GM19468 (cell line): Measurements from ENCODE around the gene HBP1.
"Not testable (repeated sequence)": the region's sequence is repeated elsewhere in the genome, so short reads cannot be mapped to it uniquely, and the experiment has no call there.

Experiments
- ATAC-seq: cut with Tn5 transposase; IDR thresholded peaks from one replicate; pipeline ENCODE4 v1.9.1; 2021; ENCODE audit warnings: mild to moderate bottlenecking, moderate library complexity, moderate number of reproducible peaks; ENCODE audit not compliant: unreplicated experiment; ENCODE audit errors: extremely low read depth

Gene HBP1

GRCh38 chr7:107220356-107220755 is 51.6 kb downstream of the HBP1 start:
- ATAC-seq, result no peak

DNA sequence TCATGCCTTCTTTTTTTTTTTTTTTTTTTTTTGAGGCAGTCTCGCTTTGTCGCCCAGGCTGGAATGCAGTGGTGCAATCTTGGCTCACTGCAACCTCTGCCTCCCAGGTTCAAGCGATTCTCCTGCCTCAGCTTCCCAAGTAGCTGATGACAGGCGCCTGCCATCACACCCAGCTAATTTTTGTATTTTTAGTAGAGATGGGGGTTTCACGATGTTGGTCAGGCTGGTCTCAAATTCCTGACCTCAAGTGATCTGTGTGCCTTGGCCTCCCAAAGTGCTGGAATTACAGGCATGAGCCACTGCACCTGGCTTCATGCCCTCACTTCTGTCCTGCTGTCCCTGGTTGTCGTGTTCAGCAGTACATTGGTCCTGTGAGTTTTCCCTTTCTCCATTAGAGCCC is 52.0 kb downstream of the HBP1 start:
- ATAC-seq, result not testable (repeated sequence)

- ATAC-seq, result no peak
Observed at GRCh38 chr7:107224374-107225223, 55.8 kb downstream of the HBP1 start.

DNA sequence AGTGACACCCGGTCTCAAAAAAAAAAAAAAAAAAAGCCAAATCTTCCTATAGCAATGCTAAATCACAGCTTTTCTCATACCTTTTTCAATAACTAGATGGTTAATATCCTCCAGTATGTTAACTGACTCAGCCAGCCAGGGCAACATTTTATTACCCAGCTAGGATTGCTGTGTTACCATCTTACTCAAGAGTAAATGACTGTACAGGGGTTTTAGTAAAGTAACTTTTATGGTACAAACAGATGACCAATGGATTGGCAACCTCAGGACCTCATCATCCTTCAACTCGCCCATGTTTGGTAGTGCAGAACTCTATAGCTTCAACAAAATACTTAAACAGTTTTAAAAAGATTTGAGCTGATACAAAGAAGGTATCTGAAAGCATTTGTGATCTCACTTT is 59.5 kb downstream of the HBP1 start:
- ATAC-seq, result no peak

DNA sequence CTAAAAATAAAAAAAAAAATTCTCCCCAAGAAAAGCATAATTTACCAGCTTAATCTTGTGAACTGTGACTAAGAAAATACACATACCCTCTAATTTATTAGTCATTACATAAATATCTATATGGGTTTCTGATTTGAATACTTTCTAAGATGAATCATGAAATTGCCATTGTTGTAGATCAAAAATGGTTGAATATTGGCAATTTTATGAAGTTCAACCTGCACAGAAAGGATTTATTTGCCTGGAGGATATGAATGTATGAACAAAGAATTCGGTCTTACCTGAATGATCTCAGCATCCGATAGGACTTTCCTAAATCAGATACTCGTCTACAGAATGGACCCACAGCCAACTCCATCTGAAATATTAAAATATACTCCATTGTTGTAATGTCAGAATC is 61.5 kb downstream of the HBP1 start:
- ATAC-seq, result no peak

DNA sequence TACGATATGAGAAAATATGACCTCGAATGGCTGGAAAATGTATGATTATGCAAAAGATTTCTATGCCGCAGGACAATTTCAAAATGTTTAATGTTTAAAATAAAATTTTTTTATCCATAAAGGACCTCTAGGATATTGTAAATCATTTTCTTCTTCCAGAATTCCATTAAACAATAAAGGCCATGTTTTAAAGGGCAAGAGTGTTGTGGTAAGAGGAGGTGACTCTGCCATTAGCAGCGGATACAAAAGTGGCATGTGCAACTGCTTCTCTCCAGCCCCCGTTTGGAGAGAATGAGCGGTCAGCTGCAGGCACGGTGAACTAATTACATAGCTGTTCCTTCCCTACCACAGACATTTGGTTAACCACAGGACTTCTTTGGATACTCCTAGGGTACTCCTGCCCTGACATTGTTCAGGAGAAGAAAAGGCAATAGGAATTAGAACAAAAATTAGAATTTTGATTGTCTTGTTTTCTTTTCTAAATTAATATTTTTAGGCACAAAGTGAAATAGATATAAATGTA is 63.8 kb downstream of the HBP1 start:
- ATAC-seq, result no peak

DNA sequence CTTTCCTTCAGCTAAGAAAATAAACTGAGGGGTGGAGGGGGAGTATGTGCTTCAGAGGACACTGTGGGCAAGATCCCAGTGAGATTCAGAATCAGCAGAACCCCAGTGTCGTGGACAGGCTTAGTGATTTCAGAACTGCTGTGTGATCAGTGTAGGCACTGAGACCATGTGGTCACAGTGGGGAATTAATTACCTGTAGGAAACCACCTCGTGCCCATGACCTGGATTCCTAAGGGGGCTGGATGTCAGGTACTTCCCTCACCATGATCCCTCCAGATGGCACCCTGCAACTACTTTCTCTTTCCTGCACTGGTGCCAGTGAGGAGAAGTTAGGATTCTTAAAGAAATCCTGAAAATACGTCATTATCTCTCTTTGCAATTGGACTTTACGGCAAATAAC is 64.4 kb downstream of the HBP1 start:
- no peak for ATAC-seq

GRCh38 chr7:107233981-107234380 is 65.2 kb downstream of the HBP1 start:
- no peak for ATAC-seq

DNA sequence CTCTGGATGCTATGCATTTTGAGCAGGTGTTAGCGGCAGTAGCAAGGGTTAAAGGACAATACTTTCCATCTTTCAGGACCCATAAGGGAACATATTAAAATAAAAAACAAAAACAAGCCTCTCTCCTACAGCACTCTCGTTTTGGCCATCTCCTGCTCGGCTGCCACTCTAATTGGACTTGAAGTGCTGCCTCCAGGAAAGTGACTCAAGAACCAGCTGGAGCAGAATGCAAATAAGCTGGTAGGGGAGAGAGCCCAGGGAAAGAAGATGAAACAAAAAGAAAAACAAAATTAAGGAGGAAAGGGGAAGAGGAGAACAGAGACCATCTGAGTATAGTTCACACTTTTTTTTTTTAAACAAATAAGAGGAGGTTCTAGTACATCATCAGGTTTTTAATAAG is 65.6 kb downstream of the HBP1 start:
- ATAC-seq, result no peak

- no peak for ATAC-seq
Observed at GRCh38 chr7:107236862-107237261, 68.1 kb downstream of the HBP1 start.

DNA sequence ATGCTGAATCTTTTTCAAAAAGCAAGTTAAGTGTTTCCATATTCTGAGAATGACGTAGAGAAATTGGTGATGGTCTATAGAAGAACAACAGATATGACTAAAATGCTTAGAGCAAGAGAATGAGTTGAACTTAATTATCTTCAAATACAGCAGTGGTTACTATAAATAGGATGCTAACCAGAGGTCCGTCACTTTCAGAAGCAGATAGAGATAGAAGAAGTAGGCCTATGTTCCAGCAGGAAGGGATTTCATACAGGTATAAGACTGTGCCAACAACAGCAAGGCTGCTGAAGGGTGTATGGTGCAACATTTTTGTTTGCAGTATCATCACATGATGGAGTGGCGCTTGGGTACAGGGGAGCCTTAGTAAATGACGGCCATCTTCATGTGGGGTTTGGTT is 68.6 kb downstream of the HBP1 start:
- ATAC-seq, result no peak

DNA sequence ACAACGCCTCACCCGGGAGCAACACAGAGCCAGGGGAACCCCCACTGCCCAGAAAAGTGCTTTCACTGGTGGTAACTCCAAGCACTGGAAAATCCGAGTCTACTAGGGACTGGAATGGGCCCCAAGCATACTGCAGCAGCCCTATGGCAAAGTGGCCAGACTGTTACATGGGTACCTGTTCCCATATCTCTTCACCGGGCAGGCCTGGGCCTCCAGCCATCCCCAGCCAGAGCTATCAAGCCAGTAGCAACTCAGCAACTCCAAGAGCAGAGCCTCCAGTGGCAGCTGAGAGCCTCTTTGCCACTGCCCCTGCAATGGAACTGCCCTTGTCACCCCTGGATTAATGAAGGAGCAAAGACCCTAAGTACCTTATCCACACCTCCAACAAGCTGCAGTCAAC is 73.5 kb downstream of the HBP1 start:
- no peak for ATAC-seq

DNA sequence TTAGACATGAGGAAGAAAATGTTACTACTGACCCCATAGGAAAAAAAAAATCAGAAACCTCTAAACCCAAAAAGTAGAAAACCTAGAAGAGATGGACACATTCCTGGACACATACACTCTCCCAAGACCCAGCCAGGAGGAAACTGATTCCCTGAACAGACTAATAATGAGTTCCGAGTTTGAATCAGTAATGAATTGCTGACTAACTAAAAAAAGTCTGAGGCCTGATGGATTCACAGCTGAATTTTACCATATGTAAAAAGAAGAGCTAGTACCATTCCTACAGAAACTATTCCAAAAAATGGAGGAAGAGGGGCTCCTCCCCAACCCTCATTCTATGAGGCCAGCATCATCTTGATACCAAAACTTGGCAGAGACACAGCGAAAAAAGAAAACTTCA is 75.8 kb downstream of the HBP1 start:
- ATAC-seq, result no peak

- ATAC-seq, result not testable (repeated sequence)
Observed at GRCh38 chr7:107246836-107247235, 78.0 kb downstream of the HBP1 start.

DNA sequence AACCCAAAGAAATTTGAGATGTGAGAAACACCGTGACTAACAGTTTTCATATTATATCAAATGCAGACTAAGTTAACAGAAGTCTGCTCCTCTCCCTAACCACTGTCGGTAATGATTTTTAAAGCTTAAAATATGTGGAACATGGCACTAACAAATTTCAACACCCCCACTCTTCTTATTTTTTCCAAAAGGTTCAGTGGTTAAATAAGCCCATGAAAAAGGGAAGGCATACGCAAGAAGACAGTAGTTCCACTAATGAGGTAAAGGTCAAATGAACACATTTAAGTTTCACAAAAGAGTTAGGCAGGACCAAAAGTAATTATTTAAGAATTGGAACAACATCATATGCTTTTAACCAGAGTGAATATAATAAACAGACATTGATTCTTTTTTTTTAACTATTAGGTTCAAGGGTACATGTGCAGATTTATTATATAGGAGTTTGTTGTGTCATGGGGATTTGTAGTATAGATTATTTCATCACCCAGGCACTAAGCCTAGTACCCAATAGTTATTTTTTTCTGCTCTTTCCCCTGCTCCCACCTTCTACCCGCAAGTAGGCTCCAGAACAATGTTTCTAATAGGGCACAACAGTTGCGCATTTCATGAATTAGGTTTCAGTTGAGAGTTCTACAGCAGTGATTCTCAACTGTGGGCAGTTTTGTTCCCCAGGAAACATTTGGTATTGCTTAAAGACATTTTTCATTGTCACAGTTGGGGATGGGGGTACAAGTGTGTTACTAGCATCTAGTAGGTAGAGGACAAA is 79.9 kb downstream of the HBP1 start:
- ATAC-seq, result no peak

GRCh38 chr7:107251963-107252362 is 83.2 kb downstream of the HBP1 start:
- ATAC-seq, result no peak
